HepG2 (cell line): ENCODE data around the gene ELL3. TPM values are rescaled to one million over a fixed set of nuclear protein-coding genes. Genes with fewer than 3 reads are reported as not detected.

Experiments
- ATRX ChIP-seq: sonication (generic); formaldehyde crosslinking; IDR thresholded peaks from 2 replicates; pipeline ENCODE4 v1.4.0; 2020; ENCODE audit warnings: missing genetic modification reagents, borderline replicate concordance
- CENPX ChIP-seq: sonication (generic); formaldehyde crosslinking; IDR thresholded peaks from 2 replicates; pipeline ENCODE4 v1.9.0; 2021; ENCODE audit warnings: mild to moderate bottlenecking, missing genetic modification reagents, moderate library complexity
- FOXK1 ChIP-seq: sonication (generic); formaldehyde crosslinking; IDR thresholded peaks from 2 replicates; pipeline ENCODE4 v1.4.0; 2020; ENCODE audit warnings: low read depth, missing genetic modification reagents, borderline replicate concordance
- HNF1A ChIP-seq, 2 experiments: sonication (generic) in 1 of 2; formaldehyde crosslinking in 1 of 2; IDR thresholded peaks; 2 replicates each; pipeline versions ENCODE4 v1.4.0 to v1.6.1; 2016 to 2020; ENCODE audit warnings: borderline replicate concordance in 1 of 2, low read depth in 1 of 2, mild to moderate bottlenecking in 1 of 2, missing genetic modification reagents in 1 of 2
- ISX ChIP-seq: sonication (generic); formaldehyde crosslinking; conservative IDR thresholded peaks from 2 replicates; pipeline ENCODE4 v1.5.0; 2020; ENCODE audit warnings: missing genetic modification reagents
- LBX2 ChIP-seq: sonication (generic); formaldehyde crosslinking; IDR thresholded peaks from 2 replicates; pipeline ENCODE4 v1.5.0; 2020; ENCODE audit warnings: missing genetic modification reagents, mild to moderate bottlenecking, borderline replicate concordance
- MAX ChIP-seq: IDR thresholded peaks from 2 replicates; pipeline ENCODE4 v1.6.1; 2012; ENCODE audit warnings: inconsistent platforms
- MIXL1 ChIP-seq: IDR thresholded peaks from 2 replicates; pipeline ENCODE4 v1.6.1; 2016
- RFXANK ChIP-seq: IDR thresholded peaks from 2 replicates; pipeline ENCODE4 v1.6.1; 2016
- THAP9 ChIP-seq: sonication (generic); formaldehyde crosslinking; IDR thresholded peaks from 2 replicates; pipeline ENCODE4; 2020; ENCODE audit warnings: missing genetic modification reagents, mild to moderate bottlenecking, borderline replicate concordance
- TP53 ChIP-seq: sonication (generic); formaldehyde crosslinking; conservative IDR thresholded peaks from 2 replicates; pipeline ENCODE4 v1.4.0; 2020; ENCODE audit warnings: missing genetic modification reagents
- XRCC5 ChIP-seq: fragments of 200-400 bp; formaldehyde crosslinking; optimal IDR thresholded peaks from 2 replicates; pipeline ENCODE3; 2017; ENCODE audit warnings: mild to moderate bottlenecking, low read length
- ZC3H4 ChIP-seq: sonication (generic); formaldehyde crosslinking; IDR thresholded peaks from 2 replicates; pipeline ENCODE4 v1.4.0; 2020; ENCODE audit warnings: missing genetic modification reagents, borderline replicate concordance
- ZMAT3 ChIP-seq: sonication (generic); formaldehyde crosslinking; conservative IDR thresholded peaks from 2 replicates; pipeline ENCODE4 v1.7.0; 2021; ENCODE audit warnings: missing genetic modification reagents
- ZNF350 ChIP-seq: sonication (generic); formaldehyde crosslinking; IDR thresholded peaks from 2 replicates; pipeline ENCODE4 v1.4.0; 2020; ENCODE audit warnings: mild to moderate bottlenecking, low read depth, missing genetic modification reagents, borderline replicate concordance
- polyA plus RNA-seq, 8 experiments: library from polyadenylated mRNA; depleted of rRNA in 3 of 8; stranded (reverse) in 7 of 8; unstranded in 1 of 8; fragments of >200 nt; fragmentation: Illumina TruSeq in 4 of 8; extraction: Trizol in 4 of 8; gene quantifications; 2 replicates each; pipeline versions ENCODE4 v1.2.1 to v1.2.3, GENCODE V29; 2011 to 2016; ENCODE audit warnings: low read depth in 4 of 8, missing spikeins in 1 of 8, mixed read lengths in 1 of 8; ENCODE audit not compliant: insufficient read depth in 1 of 8
- total RNA-seq, 5 experiments: library from RNA; depleted of rRNA; stranded (reverse); fragments of >200 nt; fragmentation: Illumina TruSeq; extraction: Trizol; gene quantifications; 2 replicates each; pipeline ENCODE4 v1.2.3, GENCODE V29; 2016; ENCODE audit warnings: low read depth in 1 of 5
- TF ChIP-seq, protein P1 (sequence below): sonication (generic); formaldehyde crosslinking; IDR thresholded peaks from 2 replicates; pipeline ENCODE4 v1.8.0; 2023; ENCODE audit warnings: mild to moderate bottlenecking, missing genetic modification reagents
- TF ChIP-seq, protein P2 (sequence below): sonication (generic); formaldehyde crosslinking; conservative IDR thresholded peaks from 2 replicates; pipeline ENCODE4 v1.8.0; 2022; ENCODE audit warnings: low read depth, missing genetic modification reagents

Gene ELL3
- total and polyA plus RNA-seq, 2 of the 13 experiments (the other 11 are each of a cell fraction or from before 2014, with no cell fraction given), result 6.1 to 8.8 TPM

DNA sequence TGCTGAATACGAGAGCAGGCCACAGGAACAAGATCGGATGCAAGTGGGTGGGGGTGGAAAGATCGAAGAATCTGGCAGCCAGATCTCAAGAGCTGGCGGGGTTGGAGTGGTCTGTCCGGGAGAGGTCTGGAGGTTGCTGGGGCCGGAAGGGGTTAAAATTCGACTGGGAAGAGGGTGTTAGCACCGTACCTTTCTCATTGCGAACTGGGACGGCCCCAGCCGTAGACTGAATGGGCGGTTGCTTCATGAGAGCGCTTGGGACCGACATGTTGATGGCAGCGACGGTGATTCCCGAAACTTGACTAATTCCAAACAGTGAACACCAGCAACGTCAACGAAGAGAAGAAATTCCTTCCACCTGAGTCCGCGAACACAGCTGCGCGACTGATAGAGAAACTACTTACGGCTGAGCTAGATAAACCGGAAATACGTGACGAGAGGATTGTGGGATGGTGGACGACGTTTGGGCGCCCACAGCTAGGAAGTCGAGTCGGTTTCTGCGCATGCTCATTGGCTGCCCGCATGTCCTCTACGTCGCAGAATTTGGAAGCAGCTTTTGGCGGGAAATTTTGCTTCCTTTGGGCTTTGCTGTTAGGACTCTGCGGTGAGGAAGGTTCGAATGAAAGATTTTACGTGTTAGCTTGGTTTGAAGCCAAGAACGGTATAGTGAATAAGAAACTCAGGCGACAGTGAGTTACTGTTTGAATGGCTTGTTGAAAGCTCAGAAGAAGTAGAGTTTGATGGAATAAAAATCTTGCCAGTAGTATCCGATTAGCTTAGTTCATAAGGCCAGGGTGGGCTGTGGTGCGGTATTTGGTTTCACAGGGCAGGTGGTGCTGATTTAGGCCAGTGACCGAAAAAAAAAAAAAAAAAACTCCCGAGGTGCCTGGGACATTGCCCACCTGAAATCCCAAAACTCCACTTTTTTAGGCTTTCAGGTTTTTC, 47.8 kb upstream of the ELL3 start, which contains the start of gene MFAP1 (continued):
- TF ChIP-seq, protein P1, sequence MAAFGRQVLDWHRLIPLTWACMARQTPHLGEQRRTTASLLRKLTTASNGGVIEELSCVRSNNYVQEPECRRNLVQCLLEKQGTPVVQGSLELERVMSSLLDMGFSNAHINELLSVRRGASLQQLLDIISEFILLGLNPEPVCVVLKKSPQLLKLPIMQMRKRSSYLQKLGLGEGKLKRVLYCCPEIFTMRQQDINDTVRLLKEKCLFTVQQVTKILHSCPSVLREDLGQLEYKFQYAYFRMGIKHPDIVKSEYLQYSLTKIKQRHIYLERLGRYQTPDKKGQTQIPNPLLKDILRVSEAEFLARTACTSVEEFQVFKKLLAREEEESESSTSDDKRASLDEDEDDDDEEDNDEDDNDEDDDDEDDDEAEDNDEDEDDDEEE (CRISPR knock-in tag), result peak; percentile 45; the same call in 1 of the 2 replicates
- TF ChIP-seq TP53 (CRISPR knock-in tag) (no peak), XRCC5 (peak; percentile 68), MAX (peak; percentile 96), ISX (CRISPR knock-in tag) (0 out of 2 replicates have a peak, but pooled peaks have one; percentile 52), RFXANK (CRISPR knock-in tag) (no peak), CENPX (CRISPR knock-in tag) (no peak), MIXL1 (CRISPR knock-in tag) (peak; percentile 68; the same call in 1 of the 2 replicates), LBX2 (CRISPR knock-in tag) (no peak), ZC3H4 (CRISPR knock-in tag) (no peak), ATRX (CRISPR knock-in tag) (no peak), ZNF350 (CRISPR knock-in tag) (peak; percentile 81), ZMAT3 (CRISPR knock-in tag) (peak; percentile 71; the same call in 1 of the 2 replicates), HNF1A (IDR thresholded peaks at IDR 0.05; ENCODE audit: low read depth) (0 out of 2 replicates have a peak, but pooled peaks have one; percentile 44), HNF1A (CRISPR knock-in tag; IDR thresholded peaks at IDR 0.05; ENCODE audit: borderline replicate concordance) (0 out of 2 replicates have a peak, but pooled peaks have one; percentile 39), THAP9 (CRISPR knock-in tag) (peak; percentile 57; the same call in 1 of the 2 replicates), FOXK1 (CRISPR knock-in tag) (peak; percentile 76)
- TF ChIP-seq, protein P2, sequence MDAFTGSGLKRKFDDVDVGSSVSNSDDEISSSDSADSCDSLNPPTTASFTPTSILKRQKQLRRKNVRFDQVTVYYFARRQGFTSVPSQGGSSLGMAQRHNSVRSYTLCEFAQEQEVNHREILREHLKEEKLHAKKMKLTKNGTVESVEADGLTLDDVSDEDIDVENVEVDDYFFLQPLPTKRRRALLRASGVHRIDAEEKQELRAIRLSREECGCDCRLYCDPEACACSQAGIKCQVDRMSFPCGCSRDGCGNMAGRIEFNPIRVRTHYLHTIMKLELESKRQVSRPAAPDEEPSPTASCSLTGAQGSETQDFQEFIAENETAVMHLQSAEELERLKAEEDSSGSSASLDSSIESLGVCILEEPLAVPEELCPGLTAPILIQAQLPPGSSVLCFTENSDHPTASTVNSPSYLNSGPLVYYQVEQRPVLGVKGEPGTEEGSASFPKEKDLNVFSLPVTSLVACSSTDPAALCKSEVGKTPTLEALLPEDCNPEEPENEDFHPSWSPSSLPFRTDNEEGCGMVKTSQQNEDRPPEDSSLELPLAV, result no peak
